ENCODE measurements around the gene PRTFDC1. TPM values are rescaled to one million over a fixed set of nuclear protein-coding genes. Genes with fewer than 3 reads are reported as not detected.

PRTFDC1 gene
- total and polyA plus RNA-seq, 2 donors (not counting 1 experiment from before 2014, with no cell fraction given), result 26.9 to 32.7 TPM

DNA sequence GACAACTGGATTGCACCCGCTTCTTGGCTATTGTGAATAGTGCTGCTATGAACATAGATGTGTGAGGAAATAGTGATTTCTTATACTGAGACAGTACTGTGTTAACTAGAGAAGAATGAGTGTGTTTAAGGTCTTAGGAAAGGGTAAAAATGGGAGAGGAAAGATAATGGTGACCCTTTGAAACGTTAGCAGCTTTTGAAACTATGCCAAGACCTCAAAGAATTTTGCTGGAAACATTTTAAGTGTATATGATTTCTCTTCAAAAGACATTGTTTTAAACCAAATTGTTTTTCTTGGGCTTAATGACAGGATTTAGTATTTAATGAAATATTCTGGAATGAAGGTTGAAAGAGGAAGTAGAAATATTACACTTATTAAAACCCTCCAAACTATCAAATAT lies 127.9 kb downstream of the PRTFDC1 start:
- no peak for TF ChIP-seq EZH2 (IDR thresholded peaks at IDR 0.05; ENCODE audit: low read length, missing control alignments)
- TF ChIP-seq, protein P1, sequence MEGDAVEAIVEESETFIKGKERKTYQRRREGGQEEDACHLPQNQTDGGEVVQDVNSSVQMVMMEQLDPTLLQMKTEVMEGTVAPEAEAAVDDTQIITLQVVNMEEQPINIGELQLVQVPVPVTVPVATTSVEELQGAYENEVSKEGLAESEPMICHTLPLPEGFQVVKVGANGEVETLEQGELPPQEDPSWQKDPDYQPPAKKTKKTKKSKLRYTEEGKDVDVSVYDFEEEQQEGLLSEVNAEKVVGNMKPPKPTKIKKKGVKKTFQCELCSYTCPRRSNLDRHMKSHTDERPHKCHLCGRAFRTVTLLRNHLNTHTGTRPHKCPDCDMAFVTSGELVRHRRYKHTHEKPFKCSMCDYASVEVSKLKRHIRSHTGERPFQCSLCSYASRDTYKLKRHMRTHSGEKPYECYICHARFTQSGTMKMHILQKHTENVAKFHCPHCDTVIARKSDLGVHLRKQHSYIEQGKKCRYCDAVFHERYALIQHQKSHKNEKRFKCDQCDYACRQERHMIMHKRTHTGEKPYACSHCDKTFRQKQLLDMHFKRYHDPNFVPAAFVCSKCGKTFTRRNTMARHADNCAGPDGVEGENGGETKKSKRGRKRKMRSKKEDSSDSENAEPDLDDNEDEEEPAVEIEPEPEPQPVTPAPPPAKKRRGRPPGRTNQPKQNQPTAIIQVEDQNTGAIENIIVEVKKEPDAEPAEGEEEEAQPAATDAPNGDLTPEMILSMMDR (conservative IDR thresholded peaks at IDR 0.05 in 1 of 2, IDR thresholded peaks at IDR 0.05 in 1 of 2; ENCODE audit: low read depth in 1 of 2, low read length in 2 of 2), result no peak
- Histone ChIP-seq H3K27ac (ENCODE audit: insufficient read depth, low read length) (no peak overlapping the region), H3K27me3 (ENCODE audit: control insufficient read depth, insufficient read depth, low read length) (no peaks in the 10 kb centered on the region), H3K4me3 (replicated peaks in 1 of 4; ENCODE audit: control extremely low read depth in 1 of 4, insufficient read depth in 1 of 4, low read depth in 3 of 4, low read length in 4 of 4) (no peak overlapping the region), H3K79me2 (ENCODE audit: control insufficient read depth, insufficient read depth, low read length) (no peaks in the 10 kb centered on the region), H3K4me1 (ENCODE audit: control insufficient read depth, extremely low read depth, insufficient read depth, low read length) (peaks cover 2% of the 10 kb centered on the region), H4K20me1 (ENCODE audit: control insufficient read depth, extremely low read depth, insufficient read depth, low read length) (no peaks in the 10 kb centered on the region), H3K9me3 (ENCODE audit: control insufficient read depth, insufficient read depth, low read depth, low read length) (no peaks in the 10 kb centered on the region), H2AFZ (ENCODE audit: low read length) (no peak overlapping the region), H3K4me2 (ENCODE audit: extremely low read depth, insufficient read depth, low read length) (no peak overlapping the region), H3K36me3 (ENCODE audit: control insufficient read depth, insufficient read depth, low read length) (no peaks in the 10 kb centered on the region), H3K9ac (ENCODE audit: insufficient read depth, low read length) (no peak overlapping the region)
- DNase-seq (ENCODE audit: low read depth in 2 of 2), result no peak

DNA sequence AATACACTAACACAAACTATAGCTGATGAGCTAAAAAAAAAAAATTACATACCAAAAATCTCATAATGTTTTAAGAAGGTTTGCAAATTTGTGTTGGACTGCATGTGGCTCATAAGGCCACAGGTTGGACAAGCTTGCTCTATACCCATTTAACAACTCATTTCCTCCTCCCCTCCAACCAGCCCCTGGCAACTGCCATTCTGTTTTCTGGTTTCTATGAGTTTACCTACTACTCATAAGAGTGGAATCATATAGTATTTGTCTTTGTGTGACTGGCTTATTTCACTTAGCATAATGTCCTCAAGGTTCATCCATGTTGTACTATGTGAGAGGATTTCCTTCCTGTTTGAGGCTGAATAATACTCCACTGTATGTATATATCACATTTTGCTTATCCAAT lies 128.3 kb downstream of the PRTFDC1 start:
- TF ChIP-seq EZH2 (IDR thresholded peaks at IDR 0.05; ENCODE audit: low read length, missing control alignments), result no peak
- TF ChIP-seq, protein P1 (conservative IDR thresholded peaks at IDR 0.05 in 1 of 2, IDR thresholded peaks at IDR 0.05 in 1 of 2; ENCODE audit: low read depth in 1 of 2, low read length in 2 of 2), result no peak
- DNase-seq (ENCODE audit: low read depth in 2 of 2), result no peak
- H3K79me2 ChIP-seq (ENCODE audit: control insufficient read depth, insufficient read depth, low read length), result no peaks in the 10 kb centered on the region
- H3K4me3 ChIP-seq (replicated peaks in 1 of 4; ENCODE audit: control extremely low read depth in 1 of 4, insufficient read depth in 1 of 4, low read depth in 3 of 4, low read length in 4 of 4), result no peak overlapping the region
- peaks cover 2% of the 10 kb centered on the region for H3K4me1 ChIP-seq (ENCODE audit: control insufficient read depth, extremely low read depth, insufficient read depth, low read length)
- no peaks in the 10 kb centered on the region for H3K9me3 ChIP-seq (ENCODE audit: control insufficient read depth, insufficient read depth, low read depth, low read length)
- H3K9ac ChIP-seq (ENCODE audit: insufficient read depth, low read length), result no peak overlapping the region
- H2AFZ ChIP-seq (ENCODE audit: low read length), result no peak overlapping the region
- no peaks in the 10 kb centered on the region for H3K36me3 ChIP-seq (ENCODE audit: control insufficient read depth, insufficient read depth, low read length)
- no peak overlapping the region for H3K27ac ChIP-seq (ENCODE audit: insufficient read depth, low read length)
- no peak overlapping the region for H3K4me2 ChIP-seq (ENCODE audit: extremely low read depth, insufficient read depth, low read length)
- no peaks in the 10 kb centered on the region for H3K27me3 ChIP-seq (ENCODE audit: control insufficient read depth, insufficient read depth, low read length)
- H4K20me1 ChIP-seq (ENCODE audit: control insufficient read depth, extremely low read depth, insufficient read depth, low read length), result no peaks in the 10 kb centered on the region

DNA sequence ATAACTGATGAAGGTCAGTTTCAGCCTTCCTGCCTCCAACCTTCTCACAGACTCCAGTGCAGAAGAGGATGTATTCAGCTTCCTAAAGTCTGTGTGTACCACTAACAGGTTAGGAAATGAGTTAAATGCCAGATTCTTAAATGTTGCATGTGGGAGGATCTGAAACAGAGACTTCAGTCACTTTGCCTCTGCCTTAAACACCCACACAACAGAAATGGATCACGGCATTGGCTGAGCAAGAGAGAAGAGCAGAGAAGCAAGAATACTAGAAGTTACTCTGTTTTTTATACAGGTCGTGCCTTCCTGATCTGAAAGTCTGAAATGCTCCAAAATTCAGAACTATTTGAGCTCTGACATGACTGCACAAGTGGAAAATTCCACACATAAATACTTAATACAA lies 129.8 kb downstream of the PRTFDC1 start:
- H3K4me1 ChIP-seq (ENCODE audit: control insufficient read depth, extremely low read depth, insufficient read depth, low read length), result peaks cover 2% of the 10 kb centered on the region
- no peaks in the 10 kb centered on the region for H3K9me3 ChIP-seq (ENCODE audit: control insufficient read depth, insufficient read depth, low read depth, low read length)
- no peaks in the 10 kb centered on the region for H3K79me2 ChIP-seq (ENCODE audit: control insufficient read depth, insufficient read depth, low read length)
- H3K9ac ChIP-seq (ENCODE audit: insufficient read depth, low read length), result no peak overlapping the region
- no peak overlapping the region for H3K4me2 ChIP-seq (ENCODE audit: extremely low read depth, insufficient read depth, low read length)
- no peak for TF ChIP-seq EZH2 (IDR thresholded peaks at IDR 0.05; ENCODE audit: low read length, missing control alignments)
- H3K27ac ChIP-seq (ENCODE audit: insufficient read depth, low read length), result no peak overlapping the region
- no peaks in the 10 kb centered on the region for H3K27me3 ChIP-seq (ENCODE audit: control insufficient read depth, insufficient read depth, low read length)
- no peaks in the 10 kb centered on the region for H4K20me1 ChIP-seq (ENCODE audit: control insufficient read depth, extremely low read depth, insufficient read depth, low read length)
- H2AFZ ChIP-seq (ENCODE audit: low read length), result no peak overlapping the region
- no peak overlapping the region for H3K4me3 ChIP-seq (replicated peaks in 1 of 4; ENCODE audit: control extremely low read depth in 1 of 4, insufficient read depth in 1 of 4, low read depth in 3 of 4, low read length in 4 of 4)
- H3K36me3 ChIP-seq (ENCODE audit: control insufficient read depth, insufficient read depth, low read length), result no peaks in the 10 kb centered on the region
- no peak for DNase-seq (ENCODE audit: low read depth in 2 of 2)
